Muscle layer of duodenum (tissue), 2 donors: Measurements from ENCODE around the gene PHACTR4.

Source experiments
- H3K27ac ChIP-seq: one replicate; pipeline ENCODE4 v1.7.0; 2013; ENCODE audit warnings: mild to moderate bottlenecking, low read length
- H3K27me3 ChIP-seq: one replicate; pipeline ENCODE4 v1.7.0; 2013; ENCODE audit warnings: low read depth, mild to moderate bottlenecking, control low read depth, low read length
- H3K36me3 ChIP-seq, 2 donors: one replicate each; pipeline ENCODE4 v1.7.0; 2013; ENCODE audit warnings: low read length in 2 of 2, control low read depth in 1 of 2, mild to moderate bottlenecking in 1 of 2; ENCODE audit not compliant: insufficient read depth in 2 of 2, control insufficient read depth in 1 of 2
- H3K4me1 ChIP-seq, 2 donors: one replicate each; pipeline ENCODE4 v1.7.0; 2013; ENCODE audit warnings: low read length in 2 of 2, mild to moderate bottlenecking in 2 of 2, control low read depth in 1 of 2, moderate library complexity in 1 of 2; ENCODE audit not compliant: insufficient read depth in 2 of 2, control insufficient read depth in 1 of 2
- H3K4me3 ChIP-seq, 2 donors: one replicate each; pipeline ENCODE4 v1.7.0; 2013; ENCODE audit warnings: low read length in 2 of 2, low read depth in 1 of 2, mild to moderate bottlenecking in 1 of 2
- H3K9me3 ChIP-seq, 2 donors: one replicate each; pipeline ENCODE4 v1.7.0; 2013; ENCODE audit warnings: low read length in 2 of 2, control low read depth in 1 of 2, mild to moderate bottlenecking in 1 of 2; ENCODE audit not compliant: control insufficient read depth in 1 of 2
- donor health status: healthy.

Gene PHACTR4

DNA sequence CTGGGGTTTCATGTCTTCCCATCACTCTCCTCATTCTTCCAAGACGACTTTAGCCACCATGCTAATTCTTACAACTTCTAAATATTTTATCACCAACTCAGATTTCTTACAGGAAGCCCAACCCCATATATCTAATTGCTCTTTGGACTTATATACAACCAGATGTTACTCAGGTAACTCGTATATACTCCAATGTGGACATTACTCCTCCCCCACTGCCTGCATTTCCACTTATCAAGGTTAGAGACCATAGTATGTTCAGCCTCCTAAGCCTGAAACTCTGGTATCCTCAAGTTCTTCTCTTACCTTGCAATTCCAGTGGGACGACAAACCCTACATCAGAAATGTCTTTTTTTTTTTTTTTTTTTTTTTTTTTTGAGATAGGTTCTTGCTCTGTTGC, 133.6 kb downstream of the PHACTR4 start:
- H3K9me3 ChIP-seq, result no peaks in the 10 kb centered on the region
- H3K36me3 ChIP-seq, result peaks cover 7 to 8% of the 10 kb centered on the region in 2 donors
- H3K27ac ChIP-seq, result no peak overlapping the region
- no peak overlapping the region for H3K4me3 ChIP-seq
- H3K27me3 ChIP-seq, result no peaks in the 10 kb centered on the region
- H3K4me1 ChIP-seq, result peaks cover 4 to 14% of the 10 kb centered on the region in 2 donors

DNA sequence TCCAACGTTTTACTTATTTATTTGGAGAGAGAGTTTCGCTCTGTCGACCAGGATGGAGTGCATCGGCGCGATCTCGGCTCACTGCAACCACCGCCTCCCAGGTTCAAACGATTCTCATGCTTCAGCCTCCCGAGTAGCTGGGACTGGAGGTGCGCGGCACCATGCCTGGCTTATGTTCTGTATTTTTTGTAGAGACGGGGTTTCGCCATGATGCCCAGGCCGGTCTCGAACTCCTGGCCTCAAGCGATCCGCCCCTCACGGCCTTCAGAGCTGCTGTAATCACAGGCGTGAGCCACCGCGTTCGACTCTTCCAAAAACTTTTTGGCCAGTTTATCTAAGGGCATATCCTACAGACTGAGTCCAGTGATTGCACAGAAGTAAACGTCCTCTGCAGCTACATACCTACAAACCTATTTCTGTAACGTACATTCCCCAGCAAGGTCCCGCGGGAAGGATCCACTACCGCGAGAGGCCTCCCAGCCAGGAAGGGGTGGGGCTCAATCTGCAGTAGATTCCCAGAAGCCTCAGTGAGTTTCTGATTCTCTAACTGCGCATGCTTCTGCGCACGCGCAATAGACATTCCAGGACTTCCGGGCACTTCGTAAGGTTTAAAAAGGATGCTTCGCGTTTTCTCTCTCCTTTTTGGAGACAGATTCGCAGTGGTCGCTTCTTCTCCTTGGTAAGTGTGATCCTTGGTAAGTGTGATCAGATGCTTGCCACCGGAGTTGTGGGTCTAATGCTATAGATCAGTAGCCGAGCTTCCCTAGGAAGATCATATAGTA, 136.1 kb downstream of the PHACTR4 start, which contains the start of gene RCC1:
RCC1 (plus strand) TSS at position 638 of the 782 bp plus-strand sequence. CDS start 23,824 bp downstream, outside the sequence.
- Histone ChIP-seq H3K9me3 (no peaks in the 10 kb centered on the region), H3K4me3 (peak within 1 kb of the TSS; percentile 88 to 90), H3K4me1 (peaks cover 25 to 38% of the 10 kb centered on the region in 2 donors), H3K27me3 (no peaks in the 10 kb centered on the region), H3K27ac (peak within 1 kb of the TSS; percentile 76), H3K36me3 (peaks cover 31 to 32% of the 10 kb centered on the region in 2 donors)

DNA sequence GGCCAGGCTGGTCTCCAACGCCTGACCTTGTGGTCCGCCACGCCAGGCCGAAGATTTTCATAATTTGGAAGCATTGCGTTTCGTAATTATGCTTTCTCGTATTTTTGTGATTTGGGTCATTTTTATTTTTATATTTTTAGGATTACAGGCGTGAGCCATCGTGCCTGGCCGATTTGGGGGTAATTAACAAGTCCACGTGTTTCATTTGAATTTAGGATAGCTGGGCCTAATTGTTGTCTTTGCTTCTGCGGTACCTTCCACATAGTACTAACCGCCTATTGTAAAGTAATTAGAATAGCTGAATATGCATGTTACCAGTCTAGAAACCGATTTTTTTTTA, 137.3 kb downstream of the PHACTR4 start:
- Histone ChIP-seq H3K4me1 (peaks cover 25 to 38% of the 10 kb centered on the region in 2 donors), H3K36me3 (peaks cover 37% of the 10 kb centered on the region in 2 donors)

DNA sequence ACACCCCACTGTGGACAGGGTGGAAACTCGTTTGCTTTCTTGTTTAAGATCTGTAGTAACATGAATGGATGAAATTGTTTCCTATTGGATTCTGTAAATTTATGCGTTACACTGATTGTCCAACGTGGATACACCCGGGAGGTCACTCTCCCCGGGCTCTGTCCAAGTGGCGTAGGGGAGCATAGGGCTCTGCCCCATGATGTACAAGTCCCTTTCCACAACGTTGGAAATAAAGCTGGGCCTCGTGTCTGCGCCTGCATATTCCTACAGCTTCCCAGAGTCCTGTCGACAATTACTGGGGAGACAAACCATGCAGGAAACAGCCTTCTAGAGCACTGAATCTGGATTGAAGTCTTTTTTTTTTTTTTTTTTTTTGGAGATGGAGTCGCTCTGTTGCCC, 137.7 kb downstream of the PHACTR4 start:
- Histone ChIP-seq H3K27ac (peak overlapping the region; percentile 76), H3K4me3 (peak overlapping the region; percentile 88 to 90), H3K9me3 (no peaks in the 10 kb centered on the region), H3K27me3 (no peaks in the 10 kb centered on the region), H3K4me1 (peaks cover 25 to 38% of the 10 kb centered on the region in 2 donors), H3K36me3 (peaks cover 37 to 41% of the 10 kb centered on the region in 2 donors)

More for the DNA sequence above, 137.3 kb downstream of the PHACTR4 start:
- no peaks in the 10 kb centered on the region for H3K27me3 ChIP-seq
- peak overlapping the region; percentile 88 to 90 for H3K4me3 ChIP-seq
- peak overlapping the region; percentile 76 for H3K27ac ChIP-seq
- H3K9me3 ChIP-seq, result no peaks in the 10 kb centered on the region

- peak overlapping the region; percentile 76 for H3K27ac ChIP-seq
- H3K36me3 ChIP-seq, result peaks cover 37 to 47% of the 10 kb centered on the region in 2 donors
These were observed 138.3 kb downstream of the PHACTR4 start for GRCh38 chr1:28507646-28508434.

GRCh38 chr1:28508435-28508754, 138.9 kb downstream of the PHACTR4 start:
- peak overlapping the region in 1 of 2 donors; percentile 90 for H3K4me3 ChIP-seq
- no peaks in the 10 kb centered on the region for H3K27me3 ChIP-seq
- peak overlapping the region; percentile 76 for H3K27ac ChIP-seq
- H3K9me3 ChIP-seq, result no peaks in the 10 kb centered on the region
- H3K36me3 ChIP-seq, result peaks cover 37 to 53% of the 10 kb centered on the region in 2 donors
- H3K4me1 ChIP-seq, result peaks cover 25 to 38% of the 10 kb centered on the region in 2 donors

More at GRCh38 chr1:28507646-28508434, 138.3 kb downstream of the PHACTR4 start:
- H3K27me3 ChIP-seq, result no peaks in the 10 kb centered on the region
- peak overlapping the region; percentile 88 to 90 for H3K4me3 ChIP-seq
- H3K4me1 ChIP-seq, result peaks cover 25 to 38% of the 10 kb centered on the region in 2 donors
- H3K9me3 ChIP-seq, result no peaks in the 10 kb centered on the region

DNA sequence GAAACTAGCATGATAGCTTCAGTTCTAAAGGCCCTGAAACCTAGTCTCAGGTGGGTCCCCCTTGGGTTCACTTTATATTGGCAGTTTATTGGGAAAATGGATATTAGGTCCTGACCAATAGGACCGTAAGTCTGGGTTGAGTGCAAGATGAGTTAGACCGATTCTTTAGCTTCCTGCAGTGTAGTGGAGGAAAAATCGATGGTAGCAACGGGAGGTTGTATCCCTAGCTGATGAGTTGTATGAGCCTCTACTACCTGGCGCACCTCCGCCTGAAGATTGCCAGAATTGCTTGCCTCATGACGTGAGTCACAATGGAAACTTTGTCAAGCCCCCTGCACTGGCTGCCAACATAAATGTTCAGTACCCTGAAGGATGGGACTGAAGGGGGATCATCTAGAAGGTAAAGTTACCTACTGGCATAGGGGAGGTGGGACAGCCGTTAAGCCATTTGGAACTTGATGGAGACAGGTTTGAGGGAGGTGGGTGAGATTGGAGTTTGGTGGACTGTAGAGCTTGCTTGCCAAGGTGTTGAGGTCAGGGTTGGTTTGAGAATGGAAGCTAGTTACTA, 140.2 kb downstream of the PHACTR4 start:
- Histone ChIP-seq H3K27me3 (no peaks in the 10 kb centered on the region), H3K4me1 (peaks cover 25 to 38% of the 10 kb centered on the region in 2 donors), H3K27ac (peak overlapping the region; percentile 76), H3K36me3 (peaks cover 37 to 56% of the 10 kb centered on the region in 2 donors), H3K9me3 (no peaks in the 10 kb centered on the region), H3K4me3 (peak overlapping the region in 1 of 2 donors; percentile 19)

DNA sequence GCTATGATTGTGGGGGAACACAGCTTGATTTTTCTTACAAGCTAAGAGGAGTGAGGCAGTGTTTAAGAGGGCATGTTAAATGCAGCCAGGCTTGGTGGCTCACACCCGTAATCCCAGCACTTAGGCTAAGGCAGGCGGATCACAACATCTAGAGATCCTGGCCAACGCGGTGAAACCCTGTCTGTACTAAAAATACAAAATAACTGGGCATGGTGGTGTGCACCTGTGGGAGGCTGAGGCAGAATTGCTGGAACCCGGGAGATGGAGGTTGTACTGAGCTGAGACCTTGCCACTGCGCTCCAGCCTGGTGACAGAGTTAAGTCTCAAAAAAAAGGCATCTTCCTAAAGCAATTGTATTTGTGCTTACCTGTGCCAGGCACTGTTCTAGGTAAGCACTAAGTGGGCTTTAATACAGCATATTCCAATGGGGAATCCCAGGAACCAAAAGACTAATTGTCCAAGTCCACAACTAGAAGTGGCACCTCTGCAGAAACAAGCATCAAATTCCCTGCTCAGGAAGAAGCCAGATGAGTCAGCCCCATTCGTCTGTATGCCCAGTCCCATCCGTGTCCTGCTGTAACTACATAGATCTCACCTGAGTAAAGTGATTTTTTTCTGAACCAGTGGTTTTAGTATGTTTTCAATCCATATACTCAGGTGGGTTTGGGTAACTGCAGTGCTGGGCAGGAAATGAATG, 140.9 kb downstream of the PHACTR4 start:
- Histone ChIP-seq H3K4me3 (no peak overlapping the region), H3K36me3 (peaks cover 37 to 58% of the 10 kb centered on the region in 2 donors), H3K9me3 (no peaks in the 10 kb centered on the region), H3K4me1 (peaks cover 25 to 38% of the 10 kb centered on the region in 2 donors), H3K27ac (peak overlapping the region; percentile 76), H3K27me3 (no peaks in the 10 kb centered on the region)

GRCh38 chr1:28510970-28511440, 141.5 kb downstream of the PHACTR4 start:
- Histone ChIP-seq H3K27me3 (no peaks in the 10 kb centered on the region), H3K27ac (no peak overlapping the region), H3K4me1 (peaks cover 25 to 38% of the 10 kb centered on the region in 2 donors), H3K36me3 (peaks cover 37 to 58% of the 10 kb centered on the region in 2 donors), H3K4me3 (no peak overlapping the region), H3K9me3 (no peaks in the 10 kb centered on the region)

- H3K9me3 ChIP-seq, result no peaks in the 10 kb centered on the region
- peaks cover 25 to 34% of the 10 kb centered on the region in 2 donors for H3K4me1 ChIP-seq
- H3K36me3 ChIP-seq, result peaks cover 36 to 53% of the 10 kb centered on the region in 2 donors
- no peak overlapping the region for H3K27ac ChIP-seq
- no peak overlapping the region for H3K4me3 ChIP-seq
- no peaks in the 10 kb centered on the region for H3K27me3 ChIP-seq
These were observed 142.6 kb downstream of the PHACTR4 start for GRCh38 chr1:28512058-28512611.
